ENCODE data around the gene RELN.

RELN gene

GRCh38 chr7:103668279-103668941, 321.0 kb downstream of the RELN start:
- DNase-seq, result no peak

GRCh38 chr7:103666326-103666725, 323.1 kb downstream of the RELN start:
- no peak for DNase-seq

- no peak for DNase-seq
These were observed 324.9 kb downstream of the RELN start for GRCh38 chr7:103664577-103664976.

- DNase-seq, result no peak
These were observed 328.7 kb downstream of the RELN start for GRCh38 chr7:103660455-103661371.

- DNase-seq, result no peak
These were observed 331.1 kb downstream of the RELN start for GRCh38 chr7:103658055-103659005.

GRCh38 chr7:103657474-103657894, 332.0 kb downstream of the RELN start:
- no peak for DNase-seq

GRCh38 chr7:103656221-103656620, 333.2 kb downstream of the RELN start:
- DNase-seq, result no peak

- no peak for DNase-seq
These were observed 337.7 kb downstream of the RELN start for GRCh38 chr7:103651593-103652377.

GRCh38 chr7:103649052-103649451, 340.4 kb downstream of the RELN start:
- no peak for DNase-seq

GRCh38 chr7:103648135-103648534, 341.3 kb downstream of the RELN start:
- no peak for DNase-seq

GRCh38 chr7:103644319-103644718, 345.1 kb downstream of the RELN start:
- DNase-seq, result no peak

GRCh38 chr7:103640031-103640779, 349.3 kb downstream of the RELN start:
- DNase-seq, result no peak

GRCh38 chr7:103637726-103638125, 351.7 kb downstream of the RELN start:
- DNase-seq, result no peak

- no peak for DNase-seq
These were observed 352.4 kb downstream of the RELN start for GRCh38 chr7:103637094-103637493.

- no peak for DNase-seq
These were observed 353.3 kb downstream of the RELN start for GRCh38 chr7:103636153-103636552.

- DNase-seq, result no peak
These were observed 356.5 kb downstream of the RELN start for GRCh38 chr7:103632972-103633371.

- DNase-seq, result no peak
These were observed 357.3 kb downstream of the RELN start for GRCh38 chr7:103632005-103632639.

- no peak for DNase-seq
These were observed 359.1 kb downstream of the RELN start for GRCh38 chr7:103630318-103630717.

- DNase-seq, result no peak
These were observed 360.7 kb downstream of the RELN start for GRCh38 chr7:103628742-103629141.

GRCh38 chr7:103626776-103627175, 362.7 kb downstream of the RELN start:
- DNase-seq, result no peak

GRCh38 chr7:103622274-103622673, 367.2 kb downstream of the RELN start:
- DNase-seq, result no peak
